HEK293 (cell line): Measurements from ENCODE around the gene DNAAF8.
"Not testable (repeated sequence)": the region's sequence is repeated elsewhere in the genome, so short reads cannot be mapped to it uniquely, and the experiment has no call there.

ENCODE experiments used
- CTCF ChIA-PET: fragments of 350-600 bp; formaldehyde crosslinking; extraction: SDS; loops from one replicate; lab custom pipeline; 2021; ENCODE audit warnings: antibody characterized with exemption; lab: Yijun Ruan, JAX
- POLR2A ChIA-PET: fragments of 300-600 bp; formaldehyde crosslinking; extraction: SDS; loops from one replicate; lab custom pipeline; 2020; ENCODE audit warnings: antibody characterized with exemption, inconsistent platforms; lab: Yijun Ruan, JAX
- H3K27ac ChIP-seq: fragments of 200-500 bp; sonication (Bioruptor generic); 2 replicates; pipeline ENCODE4 v1.5.1; 2014; ENCODE audit warnings: low read depth, low read length, control low read depth, inconsistent platforms; ENCODE audit errors: extremely low read depth
- H3K36me3 ChIP-seq, 2 experiments: fragments of 200-500 bp in 1 of 2; sonication (Bioruptor generic) in 1 of 2; 1 replicate in 1 of 2; 2 replicates in 1 of 2; pipeline ENCODE4 v1.5.1; 2014 to 2017; ENCODE audit warnings: inconsistent platforms in 2 of 2, low read length in 2 of 2; ENCODE audit not compliant: control insufficient read depth in 2 of 2, insufficient read depth in 1 of 2
- H3K4me1 ChIP-seq: fragments of 200-500 bp; sonication (Bioruptor generic); 2 replicates; pipeline ENCODE4 v1.5.1; 2014; ENCODE audit warnings: mild to moderate bottlenecking, low read length, inconsistent platforms; ENCODE audit not compliant: control insufficient read depth, insufficient read depth
- H3K4me3 ChIP-seq: 2 replicates; pipeline ENCODE4 v1.5.1; 2011; ENCODE audit warnings: low read depth, mild to moderate bottlenecking, control low read depth, low read length, moderate library complexity
- H3K9me3 ChIP-seq: fragments of 200-500 bp; sonication (Bioruptor generic); 2 replicates; pipeline ENCODE4 v1.5.1; 2014; ENCODE audit warnings: low read depth, low read length, inconsistent platforms; ENCODE audit not compliant: control insufficient read depth, insufficient read depth
- EGR2 ChIP-seq: fragments of 450-650 bp; formaldehyde crosslinking; IDR thresholded peaks from 2 replicates; pipeline ENCODE4 v1.5.1; 2016; ENCODE audit warnings: low read depth, missing biosample characterization, missing genetic modification characterization
- PRDM1 ChIP-seq: fragments of 450-650 bp; formaldehyde crosslinking; IDR thresholded peaks from 2 replicates; pipeline ENCODE4; 2016; ENCODE audit warnings: missing biosample characterization, missing genetic modification characterization
- ZBTB21 ChIP-seq: fragments of 450-650 bp; formaldehyde crosslinking; IDR thresholded peaks from 2 replicates; pipeline ENCODE4 v1.5.1; 2017; ENCODE audit warnings: missing biosample characterization, missing genetic modification characterization
- ZFP69B ChIP-seq: fragments of 450-650 bp; formaldehyde crosslinking; IDR thresholded peaks from 2 replicates; pipeline ENCODE4 v1.5.1; 2016; ENCODE audit warnings: missing biosample characterization, missing genetic modification characterization
- ZNF132 ChIP-seq: fragments of 450-650 bp; formaldehyde crosslinking; IDR thresholded peaks from 2 replicates; pipeline ENCODE4 v1.5.1; 2017; ENCODE audit warnings: missing biosample characterization, missing genetic modification characterization, borderline replicate concordance
- ZNF354C ChIP-seq: fragments of 450-650 bp; formaldehyde crosslinking; IDR thresholded peaks from 2 replicates; pipeline ENCODE4 v1.5.1; 2016; ENCODE audit warnings: missing biosample characterization, missing genetic modification characterization, low read depth, borderline replicate concordance
- ZNF394 ChIP-seq: fragments of 450-650 bp; formaldehyde crosslinking; IDR thresholded peaks from 2 replicates; pipeline ENCODE4 v1.5.1; 2016; ENCODE audit warnings: missing biosample characterization, missing genetic modification characterization, mild to moderate bottlenecking, moderate library complexity, borderline replicate concordance
- ZNF426 ChIP-seq: fragments of 450-650 bp; formaldehyde crosslinking; IDR thresholded peaks from 2 replicates; pipeline ENCODE4 v1.5.1; 2017; ENCODE audit warnings: missing biosample characterization, missing genetic modification characterization, mild to moderate bottlenecking, inconsistent platforms, moderate library complexity
- ZNF530 ChIP-seq: fragments of 450-650 bp; formaldehyde crosslinking; IDR thresholded peaks from 2 replicates; pipeline ENCODE4 v1.5.1; 2016; ENCODE audit warnings: low read depth, missing biosample characterization, missing genetic modification characterization
- ZNF555 ChIP-seq: fragments of 450-650 bp; formaldehyde crosslinking; conservative IDR thresholded peaks from 2 replicates; pipeline ENCODE4 v1.5.1; 2017; ENCODE audit warnings: missing biosample characterization, mild to moderate bottlenecking, missing genetic modification characterization, inconsistent platforms
- ZNF585B ChIP-seq: fragments of 450-650 bp; formaldehyde crosslinking; IDR thresholded peaks from 2 replicates; pipeline ENCODE4 v1.5.1; 2016; ENCODE audit warnings: missing biosample characterization, missing genetic modification characterization
- ZNF623 ChIP-seq: fragments of 450-650 bp; formaldehyde crosslinking; IDR thresholded peaks from 2 replicates; pipeline ENCODE4 v1.5.1; 2016; ENCODE audit warnings: missing biosample characterization, missing genetic modification characterization
- ZNF777 ChIP-seq: fragments of 450-650 bp; formaldehyde crosslinking; IDR thresholded peaks from 2 replicates; pipeline ENCODE4 v1.5.1; 2017; ENCODE audit warnings: missing biosample characterization, missing genetic modification characterization, borderline replicate concordance
- TF ChIP-seq, protein P1 (sequence below): fragments of 450-650 bp; formaldehyde crosslinking; IDR thresholded peaks from 2 replicates; pipeline ENCODE4 v1.5.1; 2016; ENCODE audit warnings: missing biosample characterization, missing genetic modification characterization
- TF ChIP-seq, protein P2 (sequence below): fragments of 450-650 bp; IDR thresholded peaks from 2 replicates; pipeline ENCODE4 v1.5.1; 2018; ENCODE audit warnings: missing biosample characterization, missing genetic modification characterization
- TF ChIP-seq, protein P3 (sequence below): fragments of 450-650 bp; formaldehyde crosslinking; IDR thresholded peaks from 2 replicates; pipeline ENCODE4 v1.5.1; 2016; ENCODE audit warnings: missing biosample characterization, missing genetic modification characterization
- TF ChIP-seq, protein P4 (sequence below): fragments of 450-650 bp; formaldehyde crosslinking; conservative IDR thresholded peaks from 2 replicates; pipeline ENCODE4 v1.5.1; 2016; ENCODE audit warnings: low read depth, missing biosample characterization, missing genetic modification characterization

Gene DNAAF8

DNA sequence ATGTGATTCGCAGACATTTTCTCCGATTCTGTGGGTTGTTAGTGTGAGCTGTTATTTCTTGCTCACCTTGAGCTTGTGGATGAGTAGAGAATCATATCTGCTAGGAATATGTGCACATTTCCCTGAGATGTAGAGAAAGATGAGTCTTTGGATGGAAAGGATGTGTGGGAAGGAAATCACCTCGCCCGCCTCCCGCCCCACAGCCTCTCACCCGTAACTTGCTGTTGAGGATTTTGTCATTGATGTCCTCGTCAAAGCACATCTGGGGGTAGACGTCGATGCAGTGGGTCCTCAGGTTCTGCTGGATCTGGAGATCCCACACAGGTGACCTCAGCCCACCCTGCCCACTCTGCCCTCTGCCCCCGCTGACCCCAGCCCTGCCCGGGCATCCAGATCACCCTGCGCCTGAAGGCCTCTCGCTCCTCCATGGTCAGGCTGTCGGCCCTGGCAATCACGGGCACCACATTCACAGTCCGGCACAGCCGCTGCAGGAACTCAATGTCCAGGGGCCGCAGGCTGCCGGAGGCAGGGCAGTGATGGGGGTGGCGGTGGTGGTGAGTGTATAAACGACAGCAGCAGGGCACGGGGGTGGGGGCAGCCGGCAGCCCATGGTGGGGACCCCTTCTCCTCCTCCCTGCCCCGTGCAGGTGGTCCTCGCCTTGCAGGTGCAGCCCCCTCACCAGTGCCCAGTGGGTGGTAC, 49.1 kb downstream of the DNAAF8 start:
- Histone ChIP-seq H3K27ac (no peak overlapping the region), H3K36me3 (no peaks in the 10 kb centered on the region), H3K4me3 (no peak overlapping the region), H3K4me1 (peaks cover 2% of the 10 kb centered on the region; the same call in 1 of the 2 replicates), H3K9me3 (no peaks in the 10 kb centered on the region)
- POLR2A ChIA-PET = no interaction called here
- TF ChIP-seq, protein P1, sequence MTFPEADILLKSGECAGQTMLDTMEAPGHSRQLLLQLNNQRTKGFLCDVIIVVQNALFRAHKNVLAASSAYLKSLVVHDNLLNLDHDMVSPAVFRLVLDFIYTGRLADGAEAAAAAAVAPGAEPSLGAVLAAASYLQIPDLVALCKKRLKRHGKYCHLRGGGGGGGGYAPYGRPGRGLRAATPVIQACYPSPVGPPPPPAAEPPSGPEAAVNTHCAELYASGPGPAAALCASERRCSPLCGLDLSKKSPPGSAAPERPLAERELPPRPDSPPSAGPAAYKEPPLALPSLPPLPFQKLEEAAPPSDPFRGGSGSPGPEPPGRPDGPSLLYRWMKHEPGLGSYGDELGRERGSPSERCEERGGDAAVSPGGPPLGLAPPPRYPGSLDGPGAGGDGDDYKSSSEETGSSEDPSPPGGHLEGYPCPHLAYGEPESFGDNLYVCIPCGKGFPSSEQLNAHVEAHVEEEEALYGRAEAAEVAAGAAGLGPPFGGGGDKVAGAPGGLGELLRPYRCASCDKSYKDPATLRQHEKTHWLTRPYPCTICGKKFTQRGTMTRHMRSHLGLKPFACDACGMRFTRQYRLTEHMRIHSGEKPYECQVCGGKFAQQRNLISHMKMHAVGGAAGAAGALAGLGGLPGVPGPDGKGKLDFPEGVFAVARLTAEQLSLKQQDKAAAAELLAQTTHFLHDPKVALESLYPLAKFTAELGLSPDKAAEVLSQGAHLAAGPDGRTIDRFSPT (tag by site-specific recombination) = peak; percentile 10; the same call in 1 of the 2 replicates
- no peak for TF ChIP-seq ZNF777
- CTCF ChIA-PET = no interaction called here

DNA sequence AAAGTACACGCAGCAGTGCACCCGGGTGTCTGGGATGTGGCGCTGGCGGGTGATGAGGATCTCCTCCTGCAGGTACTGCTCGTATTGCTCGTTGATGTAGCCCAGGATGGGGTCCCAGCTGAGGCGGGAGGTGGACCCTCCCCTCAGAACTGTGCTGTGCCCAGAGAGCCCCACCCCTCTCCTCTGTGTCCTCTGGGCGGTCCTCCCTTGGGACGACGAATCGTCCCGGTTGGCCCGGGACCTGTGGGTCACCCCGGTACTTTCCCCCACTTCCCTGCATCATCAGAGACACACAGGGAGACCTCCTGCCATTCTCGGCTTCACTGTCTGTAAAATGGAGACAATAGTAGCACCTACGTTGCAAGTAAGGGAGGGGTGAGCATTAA, 49.6 kb downstream of the DNAAF8 start:
- ChIA-PET CTCF (no interaction called here), POLR2A (no interaction called here)
- Histone ChIP-seq H3K9me3 (no peaks in the 10 kb centered on the region), H3K27ac (no peak overlapping the region), H3K4me1 (peaks cover 2% of the 10 kb centered on the region; the same call in 1 of the 2 replicates), H3K36me3 (no peaks in the 10 kb centered on the region), H3K4me3 (no peak overlapping the region)
- TF ChIP-seq, protein P2, sequence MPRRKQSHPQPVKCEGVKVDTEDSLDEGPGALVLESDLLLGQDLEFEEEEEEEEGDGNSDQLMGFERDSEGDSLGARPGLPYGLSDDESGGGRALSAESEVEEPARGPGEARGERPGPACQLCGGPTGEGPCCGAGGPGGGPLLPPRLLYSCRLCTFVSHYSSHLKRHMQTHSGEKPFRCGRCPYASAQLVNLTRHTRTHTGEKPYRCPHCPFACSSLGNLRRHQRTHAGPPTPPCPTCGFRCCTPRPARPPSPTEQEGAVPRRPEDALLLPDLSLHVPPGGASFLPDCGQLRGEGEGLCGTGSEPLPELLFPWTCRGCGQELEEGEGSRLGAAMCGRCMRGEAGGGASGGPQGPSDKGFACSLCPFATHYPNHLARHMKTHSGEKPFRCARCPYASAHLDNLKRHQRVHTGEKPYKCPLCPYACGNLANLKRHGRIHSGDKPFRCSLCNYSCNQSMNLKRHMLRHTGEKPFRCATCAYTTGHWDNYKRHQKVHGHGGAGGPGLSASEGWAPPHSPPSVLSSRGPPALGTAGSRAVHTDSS (tag by site-specific recombination) = no peak
- TF ChIP-seq ZNF354C (tag by site-specific recombination) (no peak), ZFP69B (no peak), ZBTB21 (tag by site-specific recombination) (no peak), PRDM1 (tag by site-specific recombination) (no peak), EGR2 (tag by site-specific recombination) (no peak), ZNF585B (no peak), ZNF132 (tag by site-specific recombination) (no peak), ZNF530 (tag by site-specific recombination) (no peak)
- TF ChIP-seq, protein P3, sequence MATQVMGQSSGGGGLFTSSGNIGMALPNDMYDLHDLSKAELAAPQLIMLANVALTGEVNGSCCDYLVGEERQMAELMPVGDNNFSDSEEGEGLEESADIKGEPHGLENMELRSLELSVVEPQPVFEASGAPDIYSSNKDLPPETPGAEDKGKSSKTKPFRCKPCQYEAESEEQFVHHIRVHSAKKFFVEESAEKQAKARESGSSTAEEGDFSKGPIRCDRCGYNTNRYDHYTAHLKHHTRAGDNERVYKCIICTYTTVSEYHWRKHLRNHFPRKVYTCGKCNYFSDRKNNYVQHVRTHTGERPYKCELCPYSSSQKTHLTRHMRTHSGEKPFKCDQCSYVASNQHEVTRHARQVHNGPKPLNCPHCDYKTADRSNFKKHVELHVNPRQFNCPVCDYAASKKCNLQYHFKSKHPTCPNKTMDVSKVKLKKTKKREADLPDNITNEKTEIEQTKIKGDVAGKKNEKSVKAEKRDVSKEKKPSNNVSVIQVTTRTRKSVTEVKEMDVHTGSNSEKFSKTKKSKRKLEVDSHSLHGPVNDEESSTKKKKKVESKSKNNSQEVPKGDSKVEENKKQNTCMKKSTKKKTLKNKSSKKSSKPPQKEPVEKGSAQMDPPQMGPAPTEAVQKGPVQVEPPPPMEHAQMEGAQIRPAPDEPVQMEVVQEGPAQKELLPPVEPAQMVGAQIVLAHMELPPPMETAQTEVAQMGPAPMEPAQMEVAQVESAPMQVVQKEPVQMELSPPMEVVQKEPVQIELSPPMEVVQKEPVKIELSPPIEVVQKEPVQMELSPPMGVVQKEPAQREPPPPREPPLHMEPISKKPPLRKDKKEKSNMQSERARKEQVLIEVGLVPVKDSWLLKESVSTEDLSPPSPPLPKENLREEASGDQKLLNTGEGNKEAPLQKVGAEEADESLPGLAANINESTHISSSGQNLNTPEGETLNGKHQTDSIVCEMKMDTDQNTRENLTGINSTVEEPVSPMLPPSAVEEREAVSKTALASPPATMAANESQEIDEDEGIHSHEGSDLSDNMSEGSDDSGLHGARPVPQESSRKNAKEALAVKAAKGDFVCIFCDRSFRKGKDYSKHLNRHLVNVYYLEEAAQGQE (tag by site-specific recombination) = no peak

DNA sequence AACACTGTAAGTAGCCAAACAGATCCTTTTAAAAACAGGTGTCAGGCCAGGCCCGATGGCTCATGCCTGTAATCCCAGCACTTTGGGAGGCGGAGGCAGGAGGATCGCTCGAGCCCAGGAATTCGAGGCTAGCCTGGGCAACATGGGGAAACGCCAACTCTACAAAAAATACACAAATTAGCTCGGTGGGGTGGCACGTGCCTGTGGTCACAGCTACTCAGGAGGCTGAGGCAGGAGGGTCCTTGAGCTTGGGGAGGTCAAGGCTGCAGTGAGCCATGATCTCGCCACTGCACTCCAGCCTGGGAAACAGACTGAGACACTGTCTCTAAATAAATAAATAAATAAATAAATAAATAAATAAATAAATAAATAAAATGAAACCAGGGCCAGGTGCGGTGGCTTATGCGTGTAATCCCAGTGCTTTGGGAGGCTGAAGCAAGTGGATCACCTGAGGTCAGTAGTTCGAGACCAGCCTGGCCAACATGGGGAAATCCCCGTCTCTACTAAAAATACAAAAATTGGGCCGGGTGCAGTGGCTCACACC, 50.2 kb downstream of the DNAAF8 start:
- H3K36me3 ChIP-seq, CTCF ChIA-PET, H3K27ac ChIP-seq, H3K4me3 ChIP-seq, H3K9me3 ChIP-seq, H3K4me1 ChIP-seq: not testable (repeated sequence)
- TF ChIP-seq ZNF555 (tag by site-specific recombination) (peak; percentile 11; the same call in 1 of the 2 replicates), ZNF623 (peak; percentile 35), ZNF394 (tag by site-specific recombination) (peak; percentile 46; the same call in 1 of the 2 replicates), ZNF426 (peak; percentile 40)
- TF ChIP-seq, protein P4, sequence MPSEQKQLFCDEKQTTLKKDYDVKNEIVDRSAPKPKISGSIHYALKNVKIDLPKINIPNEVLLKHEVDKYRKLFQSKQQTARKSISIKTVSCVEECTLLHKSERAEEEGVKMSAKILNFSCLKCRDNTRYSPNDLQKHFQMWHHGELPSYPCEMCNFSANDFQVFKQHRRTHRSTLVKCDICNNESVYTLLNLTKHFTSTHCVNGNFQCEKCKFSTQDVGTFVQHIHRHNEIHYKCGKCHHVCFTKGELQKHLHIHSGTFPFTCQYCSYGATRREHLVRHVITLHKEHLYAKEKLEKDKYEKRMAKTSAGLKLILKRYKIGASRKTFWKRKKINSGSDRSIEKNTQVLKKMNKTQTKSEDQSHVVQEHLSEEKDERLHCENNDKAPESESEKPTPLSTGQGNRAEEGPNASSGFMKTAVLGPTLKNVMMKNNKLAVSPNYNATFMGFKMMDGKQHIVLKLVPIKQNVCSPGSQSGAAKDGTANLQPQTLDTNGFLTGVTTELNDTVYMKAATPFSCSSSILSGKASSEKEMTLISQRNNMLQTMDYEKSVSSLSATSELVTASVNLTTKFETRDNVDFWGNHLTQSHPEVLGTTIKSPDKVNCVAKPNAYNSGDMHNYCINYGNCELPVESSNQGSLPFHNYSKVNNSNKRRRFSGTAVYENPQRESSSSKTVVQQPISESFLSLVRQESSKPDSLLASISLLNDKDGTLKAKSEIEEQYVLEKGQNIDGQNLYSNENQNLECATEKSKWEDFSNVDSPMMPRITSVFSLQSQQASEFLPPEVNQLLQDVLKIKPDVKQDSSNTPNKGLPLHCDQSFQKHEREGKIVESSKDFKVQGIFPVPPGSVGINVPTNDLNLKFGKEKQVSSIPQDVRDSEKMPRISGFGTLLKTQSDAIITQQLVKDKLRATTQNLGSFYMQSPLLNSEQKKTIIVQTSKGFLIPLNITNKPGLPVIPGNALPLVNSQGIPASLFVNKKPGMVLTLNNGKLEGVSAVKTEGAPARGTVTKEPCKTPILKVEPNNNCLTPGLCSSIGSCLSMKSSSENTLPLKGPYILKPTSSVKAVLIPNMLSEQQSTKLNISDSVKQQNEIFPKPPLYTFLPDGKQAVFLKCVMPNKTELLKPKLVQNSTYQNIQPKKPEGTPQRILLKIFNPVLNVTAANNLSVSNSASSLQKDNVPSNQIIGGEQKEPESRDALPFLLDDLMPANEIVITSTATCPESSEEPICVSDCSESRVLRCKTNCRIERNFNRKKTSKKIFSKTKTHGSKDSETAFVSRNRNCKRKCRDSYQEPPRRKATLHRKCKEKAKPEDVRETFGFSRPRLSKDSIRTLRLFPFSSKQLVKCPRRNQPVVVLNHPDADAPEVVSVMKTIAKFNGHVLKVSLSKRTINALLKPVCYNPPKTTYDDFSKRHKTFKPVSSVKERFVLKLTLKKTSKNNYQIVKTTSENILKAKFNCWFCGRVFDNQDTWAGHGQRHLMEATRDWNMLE (tag by site-specific recombination) = peak; percentile 55; the same call in 1 of the 2 replicates
- POLR2A ChIA-PET = interaction anchor here (0.6 kb wide), 1 partner anchor 11 kb away, joined by 3 read pairs; the partner anchor contains the start of gene SMIM22
